Type B pancreatic cell (in vitro differentiated cells): ENCODE measurements around the gene OR8D2. TPM values are rescaled to one million over a fixed set of nuclear protein-coding genes. Genes with fewer than 3 reads are reported as not detected.

ENCODE experiments used
- DNase-seq: peaks from one replicate; pipeline ENCODE4 v3.0.0; 2021; ENCODE audit warnings: mixed read lengths; ENCODE audit not compliant: unreplicated experiment; ENCODE audit errors: extremely low spot score
- H3K27ac Mint-ChIP-seq: 2 replicates; pipeline ENCODE4 v1.8.0; 2021; ENCODE audit warnings: mild to moderate bottlenecking, mixed read lengths
- H3K27me3 Mint-ChIP-seq: 2 replicates; pipeline ENCODE4 v1.8.0; 2021; ENCODE audit warnings: mixed read lengths
- H3K36me3 Mint-ChIP-seq: 2 replicates; pipeline ENCODE4 v1.8.0; 2021; ENCODE audit warnings: mixed read lengths
- H3K4me1 Mint-ChIP-seq: one replicate; pipeline ENCODE4 v1.8.0; 2021; ENCODE audit warnings: mixed read lengths; ENCODE audit not compliant: unreplicated experiment
- H3K4me3 Mint-ChIP-seq: 2 replicates; pipeline ENCODE4 v1.8.0; 2021; ENCODE audit warnings: mild to moderate bottlenecking, mixed read lengths
- H3K9me3 Mint-ChIP-seq: 2 replicates; pipeline ENCODE4 v1.8.0; 2021; ENCODE audit warnings: mixed read lengths
- CTCF ChIP-seq: fragments of 200-600 bp; sonication (generic); conservative IDR thresholded peaks from 2 replicates; pipeline ENCODE4 v1.5.0; 2021; ENCODE audit warnings: antibody characterized with exemption, mild to moderate bottlenecking
- total RNA-seq: library from RNA; stranded (reverse); gene quantifications from 2 replicates; pipeline ENCODE4 v1.2.1, GENCODE V29; 2021; ENCODE audit warnings: low replicate concordance

Gene OR8D2
- total RNA-seq, 1 donor from 2014 or later: not detected

- Mint-ChIP-seq H3K27ac (no peak overlapping the region), H3K4me3 (no peak overlapping the region), H3K27me3 (no peaks in the 10 kb centered on the region)
Observed at GRCh38 chr11:124294687-124295086, 25.3 kb downstream of the OR8D2 start.

DNA sequence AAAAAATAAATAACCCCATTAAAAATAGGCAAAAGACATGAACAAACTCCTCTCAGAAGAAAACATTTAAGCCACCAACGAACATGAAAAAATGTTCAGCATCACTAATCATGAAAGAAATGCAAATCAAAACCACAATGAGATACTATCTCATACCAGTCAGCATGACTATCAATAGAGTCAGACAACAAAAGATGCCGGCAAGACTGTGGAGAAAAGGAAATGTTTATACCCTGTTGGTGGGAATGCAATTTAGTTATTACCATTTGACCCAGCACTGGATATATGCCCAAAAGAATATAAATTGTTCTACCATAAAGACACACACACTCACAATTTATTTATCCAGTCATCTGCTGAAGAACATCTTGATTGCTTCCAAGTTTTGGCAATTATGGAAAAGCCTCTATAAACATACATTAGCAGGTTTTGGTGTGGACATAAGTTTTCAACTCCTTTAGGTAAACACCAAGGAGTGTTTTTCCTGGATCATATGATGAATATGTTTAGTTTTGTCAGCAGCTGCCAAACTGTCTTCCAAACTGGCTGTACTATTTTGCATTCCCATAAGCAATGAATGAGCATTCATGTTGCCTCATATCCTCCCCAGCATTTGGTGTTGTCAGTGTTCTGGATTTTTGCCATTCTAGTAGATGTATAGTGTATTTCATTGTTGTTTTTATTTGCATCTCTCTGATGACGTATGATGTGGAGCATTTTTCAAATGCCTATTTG is 34.2 kb downstream of the OR8D2 start:
- Mint-ChIP-seq H3K4me3 (no peak overlapping the region), H3K4me1 (no peaks in the 10 kb centered on the region), H3K9me3 (peaks cover 9% of the 10 kb centered on the region), H3K36me3 (no peaks in the 10 kb centered on the region), H3K27me3 (no peaks in the 10 kb centered on the region), H3K27ac (no peak overlapping the region)
- TF ChIP-seq CTCF: no peak
- DNase-seq: no peak

More at GRCh38 chr11:124294687-124295086, 25.3 kb downstream of the OR8D2 start:
- no peaks in the 10 kb centered on the region for H3K36me3 Mint-ChIP-seq
- TF ChIP-seq CTCF: no peak
- H3K4me1 Mint-ChIP-seq: no peaks in the 10 kb centered on the region
- no peaks in the 10 kb centered on the region for H3K9me3 Mint-ChIP-seq
- no peak for DNase-seq

DNA sequence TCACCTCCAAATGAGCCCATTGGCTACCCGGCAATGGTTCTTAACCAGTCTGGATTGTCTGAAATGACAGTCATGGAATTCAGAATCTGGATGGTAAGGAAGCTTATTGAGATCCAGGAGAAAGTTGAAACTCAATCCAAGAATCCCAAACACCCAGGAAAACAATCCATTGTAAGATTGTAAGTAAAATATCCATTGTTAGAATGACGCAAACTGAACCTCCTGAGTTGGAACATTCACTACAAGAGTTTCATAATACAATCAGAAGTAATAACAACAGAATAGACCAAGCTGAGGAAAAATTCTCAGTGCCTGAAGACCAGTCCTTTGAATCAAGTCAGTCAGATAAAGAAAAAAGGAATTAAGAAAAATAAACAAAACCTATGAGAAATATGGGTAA is 41.7 kb downstream of the OR8D2 start:
- Mint-ChIP-seq H3K36me3 (no peaks in the 10 kb centered on the region), H3K27me3 (no peaks in the 10 kb centered on the region), H3K27ac (no peak overlapping the region), H3K9me3 (peaks cover 15% of the 10 kb centered on the region), H3K4me3 (no peak overlapping the region), H3K4me1 (no peaks in the 10 kb centered on the region)
- no peak for DNase-seq
- no peak for TF ChIP-seq CTCF

GRCh38 chr11:124277804-124278203 is 42.2 kb downstream of the OR8D2 start:
- TF ChIP-seq CTCF: peak; percentile 32

GRCh38 chr11:124277207-124277606 is 42.8 kb downstream of the OR8D2 start:
- no peak for TF ChIP-seq CTCF
- Mint-ChIP-seq H3K27ac (no peak overlapping the region), H3K36me3 (no peaks in the 10 kb centered on the region), H3K27me3 (no peaks in the 10 kb centered on the region), H3K4me3 (no peak overlapping the region), H3K9me3 (peaks cover 15% of the 10 kb centered on the region), H3K4me1 (no peaks in the 10 kb centered on the region)
- DNase-seq: no peak

More at GRCh38 chr11:124277804-124278203, 42.2 kb downstream of the OR8D2 start:
- Mint-ChIP-seq H3K4me1 (no peaks in the 10 kb centered on the region), H3K36me3 (no peaks in the 10 kb centered on the region), H3K27me3 (no peaks in the 10 kb centered on the region), H3K27ac (no peak overlapping the region), H3K4me3 (no peak overlapping the region), H3K9me3 (peaks cover 15% of the 10 kb centered on the region)
- DNase-seq: no peak
